Mucosa of descending colon (tissue), 3 donors: Measurements from ENCODE around the gene B4GALT7. TPM values are rescaled to one million over a fixed set of nuclear protein-coding genes. Genes with fewer than 3 reads are reported as not detected.

Experiments used
- ATAC-seq: fragments of 200-7000 bp; cut with Tn5 transposase; one replicate; pipeline ENCODE4 v1.9.1; 2020; ENCODE audit warnings: mild to moderate bottlenecking, moderate library complexity
- DNase-seq, 3 donors: peaks; one replicate each; pipeline ENCODE4 v3.0.0-alpha.2; 2020
- H3K36me3 ChIP-seq: fragments of 200-600 bp; one replicate; pipeline ENCODE4 v1.8.0; 2021; ENCODE audit warnings: low read depth, mild to moderate bottlenecking
- H3K4me1 ChIP-seq: fragments of 200-600 bp; one replicate; pipeline ENCODE4 v1.8.0; 2021; ENCODE audit warnings: low read depth, mild to moderate bottlenecking
- H3K4me3 ChIP-seq: fragments of 200-600 bp; one replicate; pipeline ENCODE4 v1.8.0; 2021; ENCODE audit warnings: mild to moderate bottlenecking
- H3K9me3 ChIP-seq: fragments of 200-600 bp; one replicate; pipeline ENCODE4 v1.8.0; 2021; ENCODE audit warnings: mild to moderate bottlenecking
- intact Hi-C, 2 donors: fragments of 100-400 bp; cut with DNase I in 1 of 2; cut with micrococcal nuclease in 1 of 2; formaldehyde crosslinking; loops; one replicate each; pipeline versions ENCODE4 v1.11.0 to v1.11.1; 2022; cut with DNase I, micrococcal nuclease
- total RNA-seq, 3 donors: library from RNA; stranded (reverse); fragmentation: NEBNext Ultra II Directional in 2 of 3; extraction: Animal tissue kit (Norgen Biotek cat#: 25700) in 2 of 3; gene quantifications; one replicate each; pipeline versions ENCODE4 v1.2.1 to v1.2.4, GENCODE V29; 2021 to 2023
- TF ChIP-seq, protein P1 (sequence below): fragments of 200-600 bp; IDR thresholded peaks from one replicate; pipeline ENCODE4 v1.8.0; 2022; ENCODE audit warnings: antibody characterized with exemption, mild to moderate bottlenecking
- donor health status: DM: no; HTN: no; CAD: no; lungs with moderate emphysema.
- donor health status: DM: no; HTN: no; CAD: no.
- donor health status: DM: no; HTN: yes; CAD: no.

Gene B4GALT7
- total RNA-seq, 3 donors from 2014 or later: 19.3 to 21.5 (median 19.4) TPM

- TF ChIP-seq, protein P1, sequence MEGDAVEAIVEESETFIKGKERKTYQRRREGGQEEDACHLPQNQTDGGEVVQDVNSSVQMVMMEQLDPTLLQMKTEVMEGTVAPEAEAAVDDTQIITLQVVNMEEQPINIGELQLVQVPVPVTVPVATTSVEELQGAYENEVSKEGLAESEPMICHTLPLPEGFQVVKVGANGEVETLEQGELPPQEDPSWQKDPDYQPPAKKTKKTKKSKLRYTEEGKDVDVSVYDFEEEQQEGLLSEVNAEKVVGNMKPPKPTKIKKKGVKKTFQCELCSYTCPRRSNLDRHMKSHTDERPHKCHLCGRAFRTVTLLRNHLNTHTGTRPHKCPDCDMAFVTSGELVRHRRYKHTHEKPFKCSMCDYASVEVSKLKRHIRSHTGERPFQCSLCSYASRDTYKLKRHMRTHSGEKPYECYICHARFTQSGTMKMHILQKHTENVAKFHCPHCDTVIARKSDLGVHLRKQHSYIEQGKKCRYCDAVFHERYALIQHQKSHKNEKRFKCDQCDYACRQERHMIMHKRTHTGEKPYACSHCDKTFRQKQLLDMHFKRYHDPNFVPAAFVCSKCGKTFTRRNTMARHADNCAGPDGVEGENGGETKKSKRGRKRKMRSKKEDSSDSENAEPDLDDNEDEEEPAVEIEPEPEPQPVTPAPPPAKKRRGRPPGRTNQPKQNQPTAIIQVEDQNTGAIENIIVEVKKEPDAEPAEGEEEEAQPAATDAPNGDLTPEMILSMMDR: no peak
- ATAC-seq (peak; percentile 4), DNase-seq (no peak)
- no peaks in the 10 kb centered on the region for H3K9me3 ChIP-seq
- H3K4me3 ChIP-seq: peak overlapping the region; percentile 54
- intact Hi-C loops: no loop called here
- H3K4me1 ChIP-seq: peaks cover 11% of the 10 kb centered on the region
- H3K36me3 ChIP-seq: no peaks in the 10 kb centered on the region
These were observed 631 bp downstream of the B4GALT7 start for GRCh38 chr5:177600508-177601018.

DNA sequence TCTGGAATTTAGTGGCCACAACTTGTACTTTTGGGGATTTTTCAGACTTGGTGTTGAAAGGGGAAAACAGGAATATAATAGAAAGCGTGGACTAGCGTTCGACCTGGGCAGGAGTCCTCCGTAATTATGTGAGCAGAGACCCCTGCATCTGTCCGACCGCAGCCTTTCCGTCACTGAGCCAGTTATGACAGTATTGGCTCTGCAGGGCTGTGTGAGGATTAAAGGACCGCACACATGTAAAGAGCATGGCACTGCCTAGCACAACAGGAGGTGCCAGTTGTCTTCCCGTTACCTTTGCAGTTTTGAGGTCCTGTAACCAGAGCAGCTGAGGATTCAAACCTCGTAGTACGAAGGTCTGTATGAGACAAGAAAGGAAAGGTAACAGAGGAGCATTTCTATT, 1.2 kb downstream of the B4GALT7 start:
- Histone ChIP-seq H3K36me3 (no peaks in the 10 kb centered on the region), H3K9me3 (no peaks in the 10 kb centered on the region), H3K4me1 (peaks cover 14% of the 10 kb centered on the region), H3K4me3 (no peak overlapping the region)
- DNase-seq: no peak
- intact Hi-C loops: no loop called here
- TF ChIP-seq, protein P1: no peak
- no peak for ATAC-seq

DNA sequence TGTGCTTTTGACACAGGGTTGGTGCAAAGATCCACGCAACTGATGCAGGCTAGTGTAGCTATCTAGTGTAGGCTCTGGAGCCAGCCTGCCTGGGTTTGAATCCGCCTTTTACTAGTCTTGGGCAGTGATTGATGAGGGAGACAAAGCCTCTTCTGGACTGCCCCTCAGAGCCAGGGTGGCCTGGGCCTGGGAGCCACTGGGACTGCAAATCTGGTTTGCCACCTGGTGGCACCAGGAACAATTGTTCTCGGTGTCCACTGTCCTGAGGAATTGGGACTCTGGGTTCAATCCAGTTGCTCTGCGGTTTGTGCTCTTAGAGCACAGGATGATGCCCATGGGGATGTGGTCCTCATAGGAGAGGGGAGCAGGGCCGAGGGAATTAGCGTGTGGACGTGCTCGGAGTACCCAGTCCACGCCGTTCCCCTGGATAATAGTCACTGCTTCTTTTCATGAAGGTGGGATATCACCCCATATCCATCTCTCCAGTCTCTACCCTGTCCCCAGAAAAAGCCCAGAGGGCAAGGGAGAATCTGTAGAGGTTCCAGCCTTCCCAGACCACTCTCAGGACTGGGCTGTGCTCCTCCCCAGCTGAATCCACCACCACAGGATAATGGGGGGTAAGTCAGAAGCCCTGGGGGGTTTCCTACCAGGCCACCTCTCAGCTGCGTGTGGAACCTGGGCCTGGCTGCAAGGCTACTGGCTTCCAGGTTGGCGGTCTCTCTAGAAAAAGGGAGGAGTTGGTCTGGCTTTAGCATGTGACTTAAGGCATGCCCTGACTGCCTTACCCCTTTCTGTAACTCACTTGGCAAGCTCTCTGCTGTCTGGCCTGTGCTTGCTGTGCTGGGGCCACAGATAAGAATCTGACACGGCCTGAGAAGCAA, 1.9 kb downstream of the B4GALT7 start:
- H3K9me3 ChIP-seq: no peaks in the 10 kb centered on the region
- H3K4me3 ChIP-seq: no peak overlapping the region
- intact Hi-C loops: no loop called here
- TF ChIP-seq, protein P1: no peak
- DNase-seq: no peak
- ATAC-seq: no peak
- H3K36me3 ChIP-seq: no peaks in the 10 kb centered on the region
- H3K4me1 ChIP-seq: peaks cover 15% of the 10 kb centered on the region

- Histone ChIP-seq H3K4me1 (peaks cover 22% of the 10 kb centered on the region), H3K36me3 (no peaks in the 10 kb centered on the region), H3K9me3 (no peaks in the 10 kb centered on the region), H3K4me3 (no peak overlapping the region)
- no peak for DNase-seq
- ATAC-seq: no peak
- TF ChIP-seq, protein P1: no peak
- intact Hi-C loops: no loop called here
These were observed 2.5 kb downstream of the B4GALT7 start for GRCh38 chr5:177602458-177602830.

DNA sequence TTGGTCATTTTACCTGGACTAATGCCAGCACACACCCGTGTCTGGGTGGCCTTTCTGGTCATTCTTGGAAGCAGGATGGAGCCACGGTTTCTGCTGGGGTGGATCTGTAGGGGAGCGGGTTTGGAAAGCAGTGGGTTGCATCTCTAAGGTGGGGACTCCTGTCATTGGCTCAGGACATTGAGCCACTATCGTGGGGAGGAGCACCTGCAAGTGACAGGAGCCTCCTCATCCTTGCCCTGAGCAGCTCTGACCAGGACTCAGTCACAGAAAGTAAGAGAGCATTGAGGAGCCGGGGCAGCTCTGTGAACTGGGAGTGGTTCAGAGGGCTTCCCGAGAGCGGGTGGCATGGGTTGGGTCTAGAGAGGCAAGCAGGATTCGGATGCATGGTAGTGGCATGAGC, 3.7 kb downstream of the B4GALT7 start:
- DNase-seq (no peak), ATAC-seq (no peak)
- H3K9me3 ChIP-seq: no peaks in the 10 kb centered on the region
- TF ChIP-seq, protein P1: no peak
- intact Hi-C loops: no loop called here
- no peak overlapping the region for H3K4me3 ChIP-seq
- peaks cover 24% of the 10 kb centered on the region for H3K4me1 ChIP-seq
- H3K36me3 ChIP-seq: no peaks in the 10 kb centered on the region
